CD4-positive, alpha-beta T cell treated with Interleukin-6 for 4 hours (primary cell): ENCODE data around the gene TSPEAR.
"Not testable (repeated sequence)": the region's sequence is repeated elsewhere in the genome, so short reads cannot be mapped to it uniquely, and the experiment has no call there.

Source experiments
- DNase-seq: peaks from one replicate; pipeline ENCODE4 v3.0.0-alpha.2; 2020; ENCODE audit warnings: mixed read lengths

Gene TSPEAR

DNA sequence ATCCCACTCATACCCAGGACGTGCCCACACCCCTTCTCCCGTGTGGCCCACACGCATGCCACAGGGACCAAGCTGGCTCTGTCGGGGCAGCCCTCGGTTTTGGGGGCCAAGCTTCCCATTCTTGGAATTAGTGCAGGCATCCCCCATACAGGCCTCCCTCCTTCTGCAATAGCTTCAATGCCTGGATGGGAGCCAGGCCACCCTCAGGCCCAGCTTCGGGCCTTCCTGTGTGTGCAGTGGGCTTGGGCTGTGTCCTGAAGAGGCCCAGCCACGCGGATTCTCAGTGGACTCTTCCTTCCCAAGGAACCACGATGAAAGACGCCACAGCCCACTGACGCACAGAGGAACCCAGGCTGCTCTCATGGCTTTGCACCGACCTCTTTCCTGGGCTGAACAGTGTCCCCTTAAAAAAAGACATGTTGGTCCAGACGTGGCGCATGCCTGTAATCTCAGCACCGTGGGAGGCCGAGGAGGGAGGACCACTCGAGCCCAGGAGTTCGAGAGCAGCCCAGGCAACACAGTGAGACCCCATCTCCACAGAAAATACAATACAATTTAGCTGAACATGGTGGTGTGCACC lies 61.8 kb downstream of the TSPEAR start:
- DNase-seq: no peak

DNA sequence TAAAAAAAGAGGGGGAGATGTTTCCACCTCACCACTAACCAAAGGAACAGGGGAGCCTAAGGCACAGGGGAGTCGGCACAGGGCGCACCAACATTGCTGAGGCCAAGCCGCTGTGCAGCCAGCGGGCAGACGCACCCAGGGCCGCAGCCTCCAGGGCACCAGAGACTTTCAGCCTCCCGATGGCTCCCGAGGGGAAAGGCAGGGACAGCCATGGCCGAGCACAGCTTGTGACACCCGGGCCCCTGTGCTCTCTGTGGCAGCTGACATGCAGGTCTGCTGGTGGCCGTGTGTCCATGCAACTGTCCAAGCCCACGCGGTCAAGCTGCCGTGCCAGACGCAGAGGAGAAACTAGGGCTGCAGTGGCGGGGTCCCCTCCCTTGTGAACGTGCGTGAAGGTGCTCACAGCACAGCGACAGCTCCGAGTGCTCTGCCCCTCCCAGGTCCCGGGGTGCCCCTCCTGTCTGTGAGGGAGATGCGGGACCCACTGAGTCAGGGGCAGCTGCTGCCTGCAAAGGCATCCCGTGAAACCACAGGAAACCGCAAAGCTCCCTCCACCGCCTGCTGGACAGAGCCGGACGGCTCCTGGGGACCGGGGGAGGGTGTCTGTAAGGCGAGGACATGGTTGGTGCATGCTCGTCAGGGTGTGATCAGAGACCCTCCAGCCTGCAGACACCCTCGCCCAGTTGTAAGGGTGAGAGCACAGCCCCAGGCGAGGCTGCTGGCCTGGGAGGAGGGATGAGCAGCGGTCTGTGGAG lies 62.6 kb downstream of the TSPEAR start:
- no peak for DNase-seq

DNA sequence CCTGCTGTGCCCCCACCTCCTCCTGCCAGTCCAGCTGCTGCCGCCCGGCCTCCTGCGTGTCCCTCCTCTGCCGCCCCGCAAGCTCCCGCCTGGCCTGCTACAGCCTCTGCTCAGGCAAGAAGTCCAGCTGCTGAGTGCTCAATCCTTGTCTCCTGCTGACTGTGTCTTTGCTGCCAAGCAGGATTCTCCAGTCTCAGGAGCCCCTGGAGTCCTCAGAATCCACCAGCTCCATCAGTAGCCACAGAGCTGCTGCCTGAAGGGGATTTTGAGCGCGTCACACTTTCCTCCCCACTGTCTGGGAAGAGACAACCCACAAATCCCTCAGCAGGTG lies 64.2 kb downstream of the TSPEAR start:
- no peak for DNase-seq

DNA sequence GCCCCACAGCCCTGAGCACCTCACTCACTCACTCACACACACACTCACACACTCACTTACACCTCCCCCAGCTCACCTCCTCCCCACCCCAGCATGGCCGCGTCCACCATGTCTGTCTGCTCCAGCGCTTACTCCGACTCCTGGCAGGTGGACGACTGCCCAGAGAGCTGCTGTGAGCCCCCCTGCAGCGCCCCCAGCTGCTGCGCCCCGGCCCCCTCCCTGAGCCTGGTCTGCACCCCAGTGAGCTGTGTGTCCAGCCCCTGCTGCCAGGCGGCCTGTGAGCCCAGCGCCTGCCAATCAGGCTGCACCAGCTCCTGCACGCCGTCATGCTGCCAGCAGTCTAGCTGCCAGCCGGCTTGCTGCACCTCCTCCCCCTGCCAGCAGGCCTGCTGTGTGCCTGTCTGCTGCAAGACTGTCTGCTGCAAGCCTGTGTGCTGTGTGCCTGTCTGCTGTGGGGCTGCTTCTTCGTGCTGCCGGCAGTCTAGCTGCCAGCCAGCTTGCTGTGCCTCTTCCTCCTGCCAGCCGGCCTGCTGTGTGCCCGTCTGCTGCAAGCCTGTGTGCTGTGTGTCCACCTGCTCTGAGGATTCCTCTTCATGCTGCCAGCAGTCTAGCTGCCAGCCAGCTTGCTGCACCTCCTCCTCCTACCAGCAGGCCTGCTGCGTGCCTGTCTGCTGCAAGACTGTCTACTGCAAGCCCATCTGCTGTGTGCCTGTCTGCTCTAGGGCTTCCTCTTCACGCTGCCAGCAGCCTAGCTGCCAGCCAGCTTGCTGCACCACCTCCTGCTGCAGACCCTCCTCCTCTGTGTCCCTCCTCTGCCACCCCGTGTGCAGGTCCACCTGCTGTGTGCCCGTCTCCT lies 64.8 kb downstream of the TSPEAR start, which contains the start of gene KRTAP10-11:
KRTAP10-11 (plus strand) TSS at position 49 of the 856 bp plus-strand sequence; CDS start at position 94, 45 bp downstream.
- DNase-seq: not testable (repeated sequence)

DNA sequence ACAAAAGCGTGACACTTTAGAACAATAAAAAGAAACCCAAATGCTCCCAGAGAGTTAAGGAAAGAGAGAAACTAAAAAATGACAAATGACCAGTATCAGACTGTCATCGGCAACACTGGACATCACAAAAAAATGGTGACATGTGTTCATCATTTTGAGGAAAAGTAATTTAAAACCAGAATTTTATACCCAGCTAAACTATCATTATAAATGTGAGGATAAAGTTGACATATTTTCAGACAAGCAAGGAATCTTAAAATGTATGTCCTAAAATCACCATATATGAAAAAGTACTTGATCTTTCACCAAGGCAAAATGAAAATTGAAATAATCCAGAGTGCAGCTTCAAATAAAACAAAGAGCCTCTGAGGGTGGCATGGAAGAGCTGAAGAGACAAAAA lies 66.5 kb downstream of the TSPEAR start:
- no peak for DNase-seq

DNA sequence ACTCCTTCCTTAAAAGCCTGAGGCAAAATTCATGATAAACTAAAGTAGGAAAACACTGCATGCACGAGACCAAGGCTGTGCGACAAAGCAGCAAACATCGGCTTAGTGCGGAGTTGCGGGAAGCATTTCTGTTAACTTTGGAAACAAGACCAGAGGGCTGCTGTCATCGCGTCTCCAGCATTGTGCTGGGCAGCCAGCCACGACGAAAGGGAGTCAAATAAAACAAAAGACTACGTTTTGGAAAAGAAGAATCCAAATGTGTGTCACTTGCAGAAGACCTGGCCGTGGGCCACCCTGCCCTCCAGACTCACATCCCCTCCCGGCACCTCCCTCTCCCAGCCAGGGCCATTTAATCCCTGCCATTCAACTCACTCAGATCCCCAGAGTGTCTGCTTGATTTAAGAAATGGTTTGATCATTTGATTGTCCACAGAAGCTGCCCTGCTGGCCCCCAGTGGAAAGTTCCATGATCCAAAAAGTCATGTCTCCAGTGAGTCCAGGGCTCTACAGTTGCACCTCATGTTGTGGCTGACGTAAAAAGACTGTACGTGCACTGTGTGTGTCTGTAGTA lies 67.5 kb downstream of the TSPEAR start:
- no peak for DNase-seq

DNA sequence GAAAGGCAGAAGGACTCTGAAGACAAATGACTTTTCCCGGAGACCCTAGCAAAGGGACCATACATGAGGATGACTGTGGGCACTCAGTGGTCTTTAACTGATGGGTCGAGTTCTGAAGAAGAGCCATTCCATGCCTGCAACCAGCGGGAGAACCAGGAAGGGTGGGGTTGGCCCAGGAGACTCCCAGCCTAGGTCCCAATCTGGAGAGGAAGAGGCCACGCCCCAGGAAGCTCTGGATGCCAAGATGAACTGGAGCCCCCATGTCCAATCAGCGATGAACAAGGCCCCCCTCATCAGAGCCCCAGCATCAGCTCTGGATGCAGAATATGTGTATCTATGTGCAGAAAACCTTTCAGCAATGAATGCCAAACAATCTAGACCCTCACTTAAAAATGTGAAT lies 70.6 kb downstream of the TSPEAR start:
- DNase-seq: no peak

DNA sequence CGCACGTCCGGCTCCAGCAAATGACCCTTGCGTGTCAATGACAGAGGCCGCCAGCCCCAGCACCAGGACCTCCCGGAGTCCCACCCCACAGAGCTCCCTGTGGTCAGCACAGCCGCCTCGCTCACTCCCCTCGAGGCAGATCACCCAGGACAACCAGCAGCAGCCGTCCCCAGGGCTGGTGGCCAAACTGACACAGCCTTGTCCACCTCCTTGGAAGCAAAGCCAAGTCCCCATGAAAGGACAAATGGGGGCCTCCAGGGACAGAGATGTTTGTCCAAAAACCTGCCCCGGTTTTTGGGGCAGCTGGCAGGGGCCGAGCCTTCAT lies 72.1 kb downstream of the TSPEAR start:
- no peak for DNase-seq

DNA sequence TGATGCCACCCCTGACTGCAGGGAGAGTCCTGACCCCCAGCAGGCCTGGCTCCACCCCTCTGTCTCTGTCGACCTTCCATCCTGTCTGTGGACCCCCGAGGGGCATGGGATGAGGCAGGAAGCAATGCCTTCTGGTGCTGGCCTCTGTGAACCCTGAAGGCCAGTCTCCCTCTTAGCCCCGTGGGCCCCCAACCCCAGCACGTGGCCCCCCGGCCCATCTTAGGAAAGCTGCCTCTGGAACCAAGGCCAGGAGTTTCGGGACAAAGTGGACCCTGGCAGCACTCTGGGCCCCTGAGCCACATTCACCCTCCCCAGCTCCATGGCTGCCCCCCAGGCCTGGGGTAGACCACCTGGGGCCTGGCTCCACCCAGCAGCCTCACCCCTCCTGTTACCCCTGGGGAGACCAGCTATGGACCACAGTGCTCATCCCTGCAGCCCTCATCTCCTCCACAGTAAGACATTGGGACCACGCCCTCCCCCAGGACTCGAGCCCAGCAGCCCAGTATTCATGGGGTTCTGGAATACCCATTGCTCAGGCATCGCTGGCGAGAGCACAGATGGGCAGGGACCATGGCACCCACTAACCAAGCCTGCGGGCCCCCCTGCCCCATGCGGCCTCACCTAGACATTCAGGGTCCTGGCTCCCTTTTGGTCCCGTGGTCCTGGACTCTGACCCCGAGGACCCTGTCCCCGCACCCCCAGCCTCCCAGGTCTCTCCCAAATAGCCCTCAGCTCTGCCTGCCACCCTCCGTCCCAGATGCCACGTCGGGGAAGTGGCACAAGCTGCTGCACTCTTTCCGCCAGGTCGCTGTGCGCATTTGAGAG lies 72.7 kb downstream of the TSPEAR start:
- not testable (repeated sequence) for DNase-seq

DNA sequence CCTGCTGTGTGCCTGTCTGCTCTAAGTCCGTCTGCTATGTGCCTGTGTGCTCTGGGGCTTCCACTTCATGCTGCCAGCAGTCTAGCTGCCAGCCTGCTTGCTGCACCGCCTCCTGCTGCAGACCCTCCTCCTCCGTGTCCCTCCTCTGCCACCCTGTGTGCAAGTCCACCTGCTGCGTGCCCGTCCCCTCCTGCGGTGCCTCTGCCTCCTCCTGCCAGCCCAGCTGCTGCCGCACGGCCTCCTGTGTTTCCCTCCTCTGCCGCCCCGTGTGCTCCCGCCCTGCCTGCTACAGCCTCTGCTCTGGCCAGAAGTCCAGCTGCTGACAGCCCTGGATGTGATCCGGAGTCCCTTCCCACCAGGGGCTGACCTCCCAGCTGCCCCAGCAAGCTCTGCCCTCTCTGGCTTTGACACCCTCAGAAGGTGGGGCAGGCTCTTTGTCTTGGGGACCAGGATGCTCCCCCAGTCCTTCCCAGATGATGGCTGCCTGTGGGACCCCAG lies 73.5 kb downstream of the TSPEAR start:
- DNase-seq: not testable (repeated sequence)

DNA sequence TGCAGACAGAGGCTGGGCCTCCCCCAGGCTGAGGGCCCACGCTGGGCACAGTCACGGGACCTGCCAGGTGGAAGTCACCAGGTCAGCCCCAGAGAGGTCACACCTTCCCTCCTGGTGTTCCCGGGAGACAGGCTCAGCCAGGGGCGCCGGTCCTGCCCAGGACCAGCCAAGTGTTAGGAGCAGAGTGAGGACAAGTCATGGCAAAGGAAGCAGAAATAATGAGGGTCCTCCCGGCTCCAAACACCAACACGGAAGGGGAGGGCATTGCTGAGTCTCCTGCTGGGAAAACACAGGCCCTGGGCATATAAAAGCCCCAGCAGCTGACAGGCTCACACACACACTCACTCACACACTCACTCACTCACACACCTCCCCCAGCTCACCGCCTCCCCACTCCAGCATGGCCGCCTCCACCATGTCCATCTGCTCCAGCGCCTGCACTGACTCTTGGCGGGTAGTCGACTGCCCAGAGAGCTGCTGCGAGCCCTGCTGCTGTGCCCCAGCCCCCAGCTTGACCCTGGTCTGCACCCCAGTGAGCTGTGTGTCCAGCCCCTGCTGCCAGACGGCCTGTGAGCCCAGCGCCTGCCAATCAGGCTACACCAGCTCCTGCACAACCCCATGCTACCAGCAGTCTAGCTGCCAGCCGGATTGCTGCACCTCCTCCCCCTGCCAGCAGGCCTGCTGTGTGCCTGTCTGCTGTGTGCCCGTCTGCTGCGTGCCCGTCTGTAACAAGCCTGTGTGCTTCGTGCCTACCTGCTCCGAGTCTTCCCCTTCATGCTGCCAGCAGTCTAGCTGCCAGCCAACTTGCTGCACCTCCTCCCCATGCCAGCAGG lies 74.1 kb downstream of the TSPEAR start, which contains the start of gene KRTAP10-10:
KRTAP10-10 (plus strand) TSS at position 339 of the 833 bp plus-strand sequence; CDS start at position 401, 62 bp downstream.
- DNase-seq: no peak

DNA sequence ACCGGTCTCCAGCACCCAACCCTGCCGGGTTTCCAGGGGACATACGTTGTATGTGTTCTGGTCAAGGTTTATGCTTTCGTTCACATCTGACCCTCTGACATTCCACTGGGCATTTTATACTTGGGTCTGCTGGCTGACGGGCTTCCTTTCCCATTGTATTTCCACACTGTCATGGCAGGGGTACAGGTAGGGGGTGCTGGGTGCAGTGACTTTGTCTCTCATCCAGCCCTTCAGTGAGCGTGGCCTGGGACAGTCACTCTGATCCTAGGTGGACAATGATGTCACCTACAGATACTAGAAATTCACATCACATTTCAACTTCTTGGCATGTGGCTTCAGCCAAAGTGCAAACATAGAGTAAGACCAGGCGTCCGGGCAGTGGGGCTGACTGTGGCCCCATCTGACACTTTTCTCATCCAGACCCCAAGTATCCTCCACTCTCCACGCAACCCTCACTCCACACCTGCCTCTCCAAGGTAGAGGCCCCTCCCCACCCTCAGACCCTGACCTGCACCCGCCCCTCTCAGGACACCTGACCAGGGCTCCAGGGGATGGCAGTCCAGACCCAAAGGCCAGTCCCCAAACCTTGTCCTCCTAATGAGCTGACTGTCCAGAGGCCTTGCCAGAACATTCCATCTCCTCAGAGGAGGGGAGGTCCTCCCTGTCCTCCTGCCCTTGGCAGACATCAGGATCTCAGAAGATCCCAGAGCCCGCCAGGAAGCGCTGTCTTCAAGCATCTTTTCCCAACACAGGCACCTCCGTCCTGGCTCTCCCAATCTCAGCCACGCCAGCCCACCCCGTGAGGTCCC lies 75.0 kb downstream of the TSPEAR start:
- DNase-seq: no peak

DNA sequence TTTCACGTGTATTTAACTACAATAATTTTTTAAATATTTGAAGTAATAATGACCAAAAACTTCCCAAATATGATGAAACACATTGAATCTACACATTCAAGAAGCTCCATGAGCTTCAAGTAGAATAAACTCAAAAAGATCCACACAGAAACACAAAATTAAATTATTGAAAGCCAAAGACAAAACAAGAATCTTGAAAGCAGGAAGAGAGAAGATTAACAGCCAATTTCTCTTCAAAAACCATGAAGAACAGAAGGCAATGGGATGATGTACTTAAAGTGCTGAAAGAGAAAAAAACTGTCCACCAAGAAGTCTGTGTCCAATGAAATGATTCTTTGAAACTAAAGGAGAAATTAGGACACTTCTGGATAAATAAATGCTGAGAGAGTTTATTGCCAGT lies 79.3 kb downstream of the TSPEAR start:
- no peak for DNase-seq

DNA sequence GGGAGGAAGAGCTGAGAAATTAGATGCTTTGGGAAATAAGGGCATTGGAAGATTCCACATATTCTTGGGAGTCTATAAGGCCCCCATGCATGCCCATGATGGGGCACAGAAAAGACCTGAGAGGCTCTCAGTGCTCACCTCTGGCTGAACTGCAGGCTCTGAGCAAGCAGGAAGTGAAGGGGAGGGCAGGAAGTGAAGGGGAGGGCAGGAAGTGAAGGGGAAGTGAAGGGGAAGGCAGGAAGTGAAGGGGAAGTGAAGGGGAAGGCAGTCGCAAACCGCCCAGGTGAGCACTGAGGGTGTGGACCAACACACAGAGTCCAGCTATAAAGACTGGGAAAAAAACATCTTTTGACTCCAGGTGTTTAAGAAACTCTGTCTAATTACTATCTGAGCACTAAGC lies 80.9 kb downstream of the TSPEAR start:
- DNase-seq: peak; percentile 16

DNA sequence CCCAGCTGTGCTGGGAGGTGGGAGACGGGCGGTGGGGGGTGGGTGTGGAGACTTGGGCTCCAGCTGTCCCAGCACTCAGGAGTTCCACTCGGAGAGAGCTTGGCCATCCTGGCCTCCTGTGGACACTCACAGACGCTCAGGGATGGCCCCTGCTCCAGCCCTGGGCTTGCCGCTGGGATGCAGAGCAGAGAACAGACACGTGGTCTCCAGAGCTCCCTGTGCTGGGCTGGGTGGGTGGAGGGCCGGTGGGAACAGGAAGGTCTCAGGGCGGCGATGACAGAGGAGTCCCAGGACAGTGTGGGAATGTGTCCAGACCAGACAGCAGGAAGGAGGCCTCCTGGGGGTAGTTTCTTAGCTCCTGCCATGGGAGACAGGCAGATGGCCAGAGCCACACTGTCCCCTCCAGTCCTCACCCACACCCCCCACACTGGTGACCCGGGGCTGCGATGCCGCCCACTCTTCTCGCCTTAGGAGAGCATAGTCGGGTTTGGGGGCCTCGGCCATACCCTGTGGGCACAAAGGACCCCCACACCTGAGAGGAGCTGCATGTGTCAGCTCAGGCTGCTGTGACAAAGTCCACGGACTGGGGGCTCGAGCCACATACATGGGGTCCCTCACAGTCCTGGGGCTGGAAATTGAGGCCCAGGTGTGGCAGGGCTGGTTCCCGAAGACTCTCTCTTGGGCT lies 82.5 kb downstream of the TSPEAR start:
- DNase-seq: no peak

DNA sequence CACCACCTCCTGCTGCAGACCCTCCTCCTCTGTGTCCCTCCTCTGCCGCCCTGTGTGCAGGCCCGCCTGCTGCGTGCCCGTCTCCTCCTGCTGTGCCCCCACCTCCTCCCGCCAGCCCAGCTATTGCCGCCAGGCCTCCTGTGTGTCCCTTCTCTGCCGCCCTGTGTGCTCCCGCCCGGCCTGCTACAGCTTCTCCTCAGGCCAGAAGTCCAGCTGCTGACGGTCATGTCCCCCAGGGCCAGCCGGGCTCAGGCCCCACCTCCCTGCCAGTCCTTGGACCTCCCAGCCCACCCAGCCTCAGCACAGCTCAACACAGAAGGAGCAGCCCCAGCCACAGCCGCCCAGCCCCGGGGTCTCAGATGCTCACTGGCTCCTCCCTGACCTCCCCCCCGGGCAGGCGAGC lies 83.5 kb downstream of the TSPEAR start:
- DNase-seq: not testable (repeated sequence)

DNA sequence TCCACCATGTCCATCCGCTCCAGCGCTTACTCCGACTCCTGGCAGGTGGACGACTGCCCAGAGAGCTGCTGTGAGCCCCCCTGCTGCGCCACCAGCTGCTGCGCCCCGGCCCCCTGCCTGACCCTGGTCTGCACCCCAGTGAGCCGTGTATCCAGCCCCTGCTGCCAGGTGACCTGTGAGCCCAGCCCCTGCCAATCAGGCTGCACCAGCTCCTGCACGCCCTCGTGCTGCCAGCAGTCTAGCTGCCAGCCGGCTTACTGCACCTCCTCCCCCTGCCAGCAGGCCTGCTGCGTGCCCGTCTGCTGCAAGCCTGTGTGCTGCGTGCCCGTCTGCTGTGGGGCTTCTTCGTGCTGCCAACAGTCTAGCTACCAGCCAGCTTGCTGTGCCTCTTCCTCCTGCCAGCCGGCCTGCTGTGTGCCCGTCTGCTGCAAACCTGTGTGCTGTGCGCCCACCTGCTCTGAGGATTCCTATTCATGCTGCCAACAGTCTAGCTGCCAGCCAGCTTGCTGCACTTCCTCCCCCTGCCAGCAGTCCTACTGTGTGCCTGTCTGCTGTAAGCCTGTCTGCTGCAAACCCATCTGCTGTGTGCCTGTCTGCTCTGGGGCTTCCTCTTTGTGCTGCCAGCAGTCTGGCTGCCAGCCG lies 84.1 kb downstream of the TSPEAR start:
- not testable (repeated sequence) for DNase-seq

DNA sequence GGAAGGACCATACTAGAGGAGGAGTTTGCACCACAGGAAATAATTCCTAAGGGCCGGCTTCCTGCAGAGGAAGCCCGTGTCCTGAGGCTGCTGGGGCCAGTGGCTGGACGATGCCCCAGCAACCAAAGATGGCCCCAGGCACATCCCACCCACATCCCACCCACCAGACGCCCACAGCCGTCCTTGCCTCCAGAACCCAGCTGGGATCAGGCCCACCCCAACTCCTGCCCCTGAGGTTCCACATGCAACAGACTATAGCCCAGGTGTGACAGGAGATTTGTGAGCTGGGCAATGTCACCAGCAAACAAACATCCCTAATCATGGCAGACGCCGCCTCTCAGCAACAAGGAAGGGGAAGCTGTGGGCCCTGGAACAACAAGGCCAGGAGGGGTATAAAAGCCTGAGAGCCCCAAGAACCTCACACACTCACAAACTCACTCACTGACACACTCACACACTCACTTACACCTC lies 84.7 kb downstream of the TSPEAR start, which contains the start of gene KRTAP10-9:
KRTAP10-9 (plus strand) TSS at position 421 of the 471 bp plus-strand sequence. CDS start 79 bp downstream, outside the sequence.
- DNase-seq: no peak

DNA sequence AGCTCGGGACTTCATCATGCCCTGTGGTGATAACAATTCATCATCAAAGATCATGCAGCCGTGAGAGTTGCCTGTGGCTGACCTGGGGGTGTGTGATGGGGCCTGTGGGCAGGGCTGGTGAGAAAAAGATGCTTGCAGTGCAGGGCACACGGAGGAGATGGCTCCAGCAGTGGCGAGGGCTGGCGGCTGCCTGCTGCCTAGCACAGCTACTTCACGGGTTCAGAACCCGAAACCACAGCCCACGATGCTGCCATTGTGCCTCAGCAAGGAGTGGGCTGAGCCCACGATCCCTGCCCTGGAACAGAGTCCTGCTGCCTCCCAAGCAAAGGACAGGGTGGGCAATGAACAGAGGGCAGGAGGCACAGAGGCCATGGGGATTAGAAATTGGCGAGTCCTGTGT lies 85.1 kb downstream of the TSPEAR start:
- DNase-seq: no peak
